ENCODE data around the gene TDRD12. TPM values are rescaled to one million over a fixed set of nuclear protein-coding genes. Genes with fewer than 3 reads are reported as not detected.
"Not testable (repeated sequence)": the region's sequence is repeated elsewhere in the genome, so short reads cannot be mapped to it uniquely, and the experiment has no call there.

TDRD12 gene
- total RNA-seq, 4 donors from 2014 or later: 0.16 to 1.3 (median 0.73) TPM

GRCh38 chr19:32866564-32867265, 147.1 kb downstream of the TDRD12 start:
- no peak for DNase-seq (ENCODE audit: low spot score in 2 of 2)
- WGBS, 2 donors: 90 to 92% methylated on average over 9 to 11 of the region's 12 CpGs

GRCh38 chr19:32867436-32867835, 147.9 kb downstream of the TDRD12 start:
- intact Hi-C loops (cut with DNase I; ENCODE audit: low total_unique reads); H3K4me3 ChIP-seq (ENCODE audit: low read depth, poor library complexity, severe bottlenecking): not testable (repeated sequence)
- peak in 1 of 2 donors; percentile 42 for DNase-seq (ENCODE audit: low spot score in 2 of 2)
- WGBS, 2 donors: 78 to 81% methylated on average over 9 of the region's 9 CpGs

More at GRCh38 chr19:32866564-32867265, 147.1 kb downstream of the TDRD12 start:
- intact Hi-C loops (cut with DNase I; ENCODE audit: low total_unique reads): no loop called here
- H3K4me3 ChIP-seq (ENCODE audit: low read depth, poor library complexity, severe bottlenecking): no peak overlapping the region
- TF ChIP-seq POLR2A (IDR thresholded peaks at IDR 0.05) (no peak), CTCF (IDR thresholded peaks at IDR 0.05) (no peak)

GRCh38 chr19:32868206-32868950, 148.8 kb downstream of the TDRD12 start:
- DNase-seq (ENCODE audit: low spot score in 2 of 2): peak in 1 of 2 donors; percentile 59
- TF ChIP-seq POLR2A (IDR thresholded peaks at IDR 0.05) (no peak), CTCF (IDR thresholded peaks at IDR 0.05) (no peak)
- 87 to 91% methylated on average over 19 of the region's 19 CpGs for WGBS, 2 donors
- intact Hi-C loops (cut with DNase I; ENCODE audit: low total_unique reads): no loop called here
- H3K4me3 ChIP-seq (ENCODE audit: low read depth, poor library complexity, severe bottlenecking): no peak overlapping the region

GRCh38 chr19:32869369-32869965, 149.9 kb downstream of the TDRD12 start, which contains the start of gene SLC7A9:
Gene SLC7A9 (minus strand): TSS chr19:32869767. CDS start chr19:32868534, 1,233 bp downstream.
- 76 to 77% methylated on average over 14 of the region's 14 CpGs for WGBS, 2 donors
- TF ChIP-seq CTCF (IDR thresholded peaks at IDR 0.05) (no peak), POLR2A (IDR thresholded peaks at IDR 0.05) (no peak)
- peak in 1 of 2 donors; percentile 43 for DNase-seq (ENCODE audit: low spot score in 2 of 2)
- no peak within 1 kb of the TSS for H3K4me3 ChIP-seq (ENCODE audit: low read depth, poor library complexity, severe bottlenecking)
- intact Hi-C loops (cut with DNase I; ENCODE audit: low total_unique reads): no loop called here

GRCh38 chr19:32869966-32870573, 150.5 kb downstream of the TDRD12 start:
- peak in 1 of 2 donors; percentile 72 for DNase-seq (ENCODE audit: low spot score in 2 of 2)
- intact Hi-C loops (cut with DNase I; ENCODE audit: low total_unique reads): loop anchor here (5.0 kb wide), 1 partner anchor 443 kb away; no protein-coding TSS in a partner anchor
- no peak overlapping the region for H3K4me3 ChIP-seq (ENCODE audit: low read depth, poor library complexity, severe bottlenecking)
- TF ChIP-seq POLR2A (IDR thresholded peaks at IDR 0.05) (no peak), CTCF (IDR thresholded peaks at IDR 0.05) (no peak)
- WGBS, 2 donors: 64 to 67% methylated on average over 15 to 18 of the region's 18 CpGs

Measured in lower leg skin (tissue), 4 donors.